ENCODE data around the gene RAD18.
A peak's percentile ranks its signal among the peaks of the same experiment; 100 is the strongest.

DNA sequence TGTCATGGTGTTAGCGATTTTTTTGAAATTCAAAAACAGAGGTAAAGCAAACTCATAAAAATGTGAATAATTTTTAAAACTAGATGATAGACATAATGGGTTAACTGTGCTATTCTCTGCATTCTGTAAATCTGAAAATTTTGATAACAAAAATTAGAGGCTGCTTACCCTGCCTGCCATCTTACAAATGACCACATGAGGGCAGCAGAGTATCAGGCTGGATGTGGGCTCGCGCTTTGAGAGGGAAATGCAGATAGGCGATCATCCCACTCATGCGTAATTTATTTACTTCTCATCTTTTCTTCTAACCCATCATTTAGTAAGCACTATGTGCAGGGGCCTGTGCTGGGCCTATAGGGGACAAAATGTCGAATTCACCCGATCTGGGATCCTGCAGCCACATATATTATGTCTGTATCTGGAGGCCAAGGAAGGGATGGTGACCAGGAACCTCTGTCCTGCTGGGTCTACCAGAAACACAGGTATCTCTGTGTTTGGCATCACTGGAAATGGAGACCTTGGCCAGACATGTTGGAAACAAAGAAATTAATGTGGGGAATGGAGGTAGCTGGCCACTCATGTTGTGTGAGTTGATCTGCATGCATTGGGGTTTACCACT is 7.8 kb upstream of the RAD18 start:
- TF ChIP-seq, protein P1, sequence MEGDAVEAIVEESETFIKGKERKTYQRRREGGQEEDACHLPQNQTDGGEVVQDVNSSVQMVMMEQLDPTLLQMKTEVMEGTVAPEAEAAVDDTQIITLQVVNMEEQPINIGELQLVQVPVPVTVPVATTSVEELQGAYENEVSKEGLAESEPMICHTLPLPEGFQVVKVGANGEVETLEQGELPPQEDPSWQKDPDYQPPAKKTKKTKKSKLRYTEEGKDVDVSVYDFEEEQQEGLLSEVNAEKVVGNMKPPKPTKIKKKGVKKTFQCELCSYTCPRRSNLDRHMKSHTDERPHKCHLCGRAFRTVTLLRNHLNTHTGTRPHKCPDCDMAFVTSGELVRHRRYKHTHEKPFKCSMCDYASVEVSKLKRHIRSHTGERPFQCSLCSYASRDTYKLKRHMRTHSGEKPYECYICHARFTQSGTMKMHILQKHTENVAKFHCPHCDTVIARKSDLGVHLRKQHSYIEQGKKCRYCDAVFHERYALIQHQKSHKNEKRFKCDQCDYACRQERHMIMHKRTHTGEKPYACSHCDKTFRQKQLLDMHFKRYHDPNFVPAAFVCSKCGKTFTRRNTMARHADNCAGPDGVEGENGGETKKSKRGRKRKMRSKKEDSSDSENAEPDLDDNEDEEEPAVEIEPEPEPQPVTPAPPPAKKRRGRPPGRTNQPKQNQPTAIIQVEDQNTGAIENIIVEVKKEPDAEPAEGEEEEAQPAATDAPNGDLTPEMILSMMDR (conservative IDR thresholded peaks at IDR 0.05; ENCODE audit: low read length): peak; percentile 99
- no peak for TF ChIP-seq EZH2phosphoT487 (IDR thresholded peaks at IDR 0.05; ENCODE audit: borderline replicate concordance, low read depth, low read length)
